Body of pancreas (tissue), 4 donors: ENCODE data around the gene MBD3L1. TPM values are rescaled to one million over a fixed set of nuclear protein-coding genes. Genes with fewer than 3 reads are reported as not detected.

Source experiments
- ATAC-seq: fragments of 150-250 bp; one replicate; pipeline ENCODE4 v1.9.1; 2016
- DNase-seq, 4 donors: peaks; one replicate each; pipeline ENCODE4 v3.0.0-alpha.2; 2019
- H3K27ac ChIP-seq, 4 donors: fragments of 200-600 bp; sonication (generic); 1 replicate in 3 of 4; 2 replicates in 1 of 4; pipeline versions ENCODE4 v1.5.1 to v1.6.1; 2016 to 2019; ENCODE audit warnings: mild to moderate bottlenecking in 1 of 4, mixed read lengths in 1 of 4, moderate library complexity in 1 of 4
- H3K27me3 ChIP-seq, 2 donors: fragments of 200-600 bp; sonication (generic); one replicate each; pipeline ENCODE4 v1.6.0; 2016; ENCODE audit warnings: mild to moderate bottlenecking in 1 of 2
- H3K36me3 ChIP-seq, 2 donors: fragments of 200-600 bp; sonication (generic); replicated peaks in 1 of 2; 2 replicates each; pipeline ENCODE4 v1.5.1; 2016; ENCODE audit warnings: low read depth in 2 of 2; ENCODE audit not compliant: insufficient read depth in 1 of 2
- H3K4me1 ChIP-seq: fragments of 200-600 bp; sonication (generic); one replicate; pipeline ENCODE4 v1.6.0; 2016
- H3K4me3 ChIP-seq, 2 donors: fragments of 200-600 bp; sonication (generic); 1 replicate in 1 of 2; 2 replicates in 1 of 2; pipeline ENCODE4 v1.5.1; 2016 to 2019
- H3K9me3 ChIP-seq, 3 donors: fragments of 200-600 bp; sonication (generic); 1 replicate in 2 of 3; 2 replicates in 1 of 3; pipeline ENCODE4 v1.5.1; 2016
- POLR2A ChIP-seq, 3 donors: fragments of 450-650 bp; IDR thresholded peaks; one replicate each; pipeline ENCODE4 v1.6.1; 2016; ENCODE audit warnings: antibody characterized with exemption in 3 of 3, mild to moderate bottlenecking in 2 of 3
- WGBS, 2 donors: methylation state at CpG; one replicate each; pipeline ENCODE4 v1.1.5; 2017; 5-methylcytosine and 5-hydroxymethylcytosine counted together
- intact Hi-C: fragments of 100-400 bp; cut with DNase I; formaldehyde crosslinking; loops from one replicate; pipeline ENCODE4 v1.15.1; 2023
- total RNA-seq, 2 donors: library from RNA; depleted of rRNA; stranded (reverse); fragments of >200 nt; gene quantifications; one replicate each; pipeline ENCODE4 v1.1.0, GENCODE V29; 2016
- TF ChIP-seq, protein P1 (sequence below), 7 experiments: fragments of 450-650 bp in 4 of 7; fragments of 200-600 bp in 3 of 7; sonication (generic) in 3 of 7; IDR thresholded peaks; one replicate each; pipeline ENCODE4 v1.5.1; 2016 to 2019; ENCODE audit warnings: antibody characterized with exemption in 7 of 7

MBD3L1 gene
- total RNA-seq, 2 donors from 2014 or later = not detected

GRCh38 chr19:8887364-8887763 is 55.2 kb downstream of the MBD3L1 start:
- no peaks in the 10 kb centered on the region for H3K4me1 ChIP-seq
- no peaks in the 10 kb centered on the region for H3K36me3 ChIP-seq
- H3K4me3 ChIP-seq = no peak overlapping the region
- no peaks in the 10 kb centered on the region for H3K27me3 ChIP-seq
- intact Hi-C loops = no loop called here
- 41 to 63% methylated on average over 2 of the region's 2 CpGs for WGBS, 2 donors
- no peaks in the 10 kb centered on the region for H3K9me3 ChIP-seq
- ATAC-seq (no peak), DNase-seq (no peak)
- no peak overlapping the region for H3K27ac ChIP-seq
- TF ChIP-seq, protein P1, sequence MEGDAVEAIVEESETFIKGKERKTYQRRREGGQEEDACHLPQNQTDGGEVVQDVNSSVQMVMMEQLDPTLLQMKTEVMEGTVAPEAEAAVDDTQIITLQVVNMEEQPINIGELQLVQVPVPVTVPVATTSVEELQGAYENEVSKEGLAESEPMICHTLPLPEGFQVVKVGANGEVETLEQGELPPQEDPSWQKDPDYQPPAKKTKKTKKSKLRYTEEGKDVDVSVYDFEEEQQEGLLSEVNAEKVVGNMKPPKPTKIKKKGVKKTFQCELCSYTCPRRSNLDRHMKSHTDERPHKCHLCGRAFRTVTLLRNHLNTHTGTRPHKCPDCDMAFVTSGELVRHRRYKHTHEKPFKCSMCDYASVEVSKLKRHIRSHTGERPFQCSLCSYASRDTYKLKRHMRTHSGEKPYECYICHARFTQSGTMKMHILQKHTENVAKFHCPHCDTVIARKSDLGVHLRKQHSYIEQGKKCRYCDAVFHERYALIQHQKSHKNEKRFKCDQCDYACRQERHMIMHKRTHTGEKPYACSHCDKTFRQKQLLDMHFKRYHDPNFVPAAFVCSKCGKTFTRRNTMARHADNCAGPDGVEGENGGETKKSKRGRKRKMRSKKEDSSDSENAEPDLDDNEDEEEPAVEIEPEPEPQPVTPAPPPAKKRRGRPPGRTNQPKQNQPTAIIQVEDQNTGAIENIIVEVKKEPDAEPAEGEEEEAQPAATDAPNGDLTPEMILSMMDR (IDR thresholded peaks at IDR 0.05) = no peak
- TF ChIP-seq POLR2A (IDR thresholded peaks at IDR 0.05) = no peak

DNA sequence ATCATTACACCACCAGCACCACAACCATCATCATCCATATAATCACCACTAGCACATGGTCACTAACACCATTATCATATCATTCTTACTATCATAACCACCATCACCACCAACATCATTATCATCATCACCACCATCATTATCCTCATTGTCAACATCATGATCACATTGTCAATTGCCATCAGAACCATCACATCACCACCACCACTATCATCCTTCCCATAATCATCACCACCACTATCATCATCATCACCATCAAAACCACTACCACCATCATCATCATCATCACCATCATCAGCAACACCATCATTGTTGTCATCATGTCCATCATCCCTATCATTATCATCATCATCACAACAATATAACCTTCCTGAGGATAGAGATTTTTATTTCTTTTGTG is 58.1 kb downstream of the MBD3L1 start:
- DNase-seq = no peak

More for the DNA sequence above, 58.1 kb downstream of the MBD3L1 start:
- Histone ChIP-seq H3K27ac (no peak overlapping the region), H3K4me3 (no peak overlapping the region), H3K27me3 (no peaks in the 10 kb centered on the region), H3K4me1 (no peaks in the 10 kb centered on the region), H3K9me3 (no peaks in the 10 kb centered on the region), H3K36me3 (no peaks in the 10 kb centered on the region)
- no peak for ATAC-seq
- intact Hi-C loops = no loop called here
- no peak for TF ChIP-seq POLR2A (IDR thresholded peaks at IDR 0.05)
- TF ChIP-seq, protein P1 (IDR thresholded peaks at IDR 0.05) = no peak

Other genes with a start within 250 kb of the MBD3L1 start
- gene ADAMTS10, start 221.7 kb upstream of the MBD3L1 start, total RNA-seq = 10 to 100 TPM; 19.1 to 36.6 TPM
- not detected for gene NFILZ, start 201.7 kb upstream of the MBD3L1 start, total RNA-seq
- not detected for gene ACTL9, start 133.6 kb upstream of the MBD3L1 start, total RNA-seq
- not detected for gene OR2Z1, start 110.7 kb upstream of the MBD3L1 start, total RNA-seq
- 10 to 100 TPM; 13.2 to 22.4 TPM for gene ZNF558, start 73 bp upstream of the MBD3L1 start, total RNA-seq
- gene MUC16, start 178.0 kb downstream of the MBD3L1 start, total RNA-seq = under 1 TPM; 0.52 to 0.66 TPM